ENCODE results near the gene LRRC75A. TPM values are rescaled to one million over a fixed set of nuclear protein-coding genes. Genes with fewer than 3 reads are reported as not detected.

The LRRC75A gene
- polyA plus RNA-seq, 1 donor (not counting 4 experiments of a cell fraction or from before 2014, with no cell fraction given): not detected

- DNase-seq (ENCODE audit: low read depth, low spot score) (no peak), FAIRE-seq (no peak)
- dilution Hi-C loops (cut with MboI; ENCODE audit: extremely low pct_ligation_motif_present, low sequenced_read_pairs): no loop called here
- H3K9me1 ChIP-seq (ENCODE audit: control insufficient read depth, extremely low read depth, insufficient read depth, low read length): no peaks in the 10 kb centered on the region
- H4K20me1 ChIP-seq (ENCODE audit: control insufficient read depth, extremely low read depth, insufficient read depth, low read length): no peaks in the 10 kb centered on the region
- peaks cover 8% of the 10 kb centered on the region for H3K4me1 ChIP-seq (ENCODE audit: control insufficient read depth, extremely low read depth, insufficient read depth, low read length)
- no peak overlapping the region for H2AFZ ChIP-seq (ENCODE audit: control insufficient read depth, low read length)
- no peak overlapping the region for H3K27ac ChIP-seq (ENCODE audit: control insufficient read depth, insufficient read depth, low read length)
- peak; percentile 66 for TF ChIP-seq EZH2 (IDR thresholded peaks at IDR 0.05; ENCODE audit: low read length)
- TF ChIP-seq, protein P1, sequence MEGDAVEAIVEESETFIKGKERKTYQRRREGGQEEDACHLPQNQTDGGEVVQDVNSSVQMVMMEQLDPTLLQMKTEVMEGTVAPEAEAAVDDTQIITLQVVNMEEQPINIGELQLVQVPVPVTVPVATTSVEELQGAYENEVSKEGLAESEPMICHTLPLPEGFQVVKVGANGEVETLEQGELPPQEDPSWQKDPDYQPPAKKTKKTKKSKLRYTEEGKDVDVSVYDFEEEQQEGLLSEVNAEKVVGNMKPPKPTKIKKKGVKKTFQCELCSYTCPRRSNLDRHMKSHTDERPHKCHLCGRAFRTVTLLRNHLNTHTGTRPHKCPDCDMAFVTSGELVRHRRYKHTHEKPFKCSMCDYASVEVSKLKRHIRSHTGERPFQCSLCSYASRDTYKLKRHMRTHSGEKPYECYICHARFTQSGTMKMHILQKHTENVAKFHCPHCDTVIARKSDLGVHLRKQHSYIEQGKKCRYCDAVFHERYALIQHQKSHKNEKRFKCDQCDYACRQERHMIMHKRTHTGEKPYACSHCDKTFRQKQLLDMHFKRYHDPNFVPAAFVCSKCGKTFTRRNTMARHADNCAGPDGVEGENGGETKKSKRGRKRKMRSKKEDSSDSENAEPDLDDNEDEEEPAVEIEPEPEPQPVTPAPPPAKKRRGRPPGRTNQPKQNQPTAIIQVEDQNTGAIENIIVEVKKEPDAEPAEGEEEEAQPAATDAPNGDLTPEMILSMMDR (optimal IDR thresholded peaks at IDR 0.05 in 1 of 3, IDR thresholded peaks at IDR 0.05 in 1 of 3, conservative IDR thresholded peaks at IDR 0.05 in 1 of 3; ENCODE audit: extremely low read depth in 1 of 3, insufficient read depth in 2 of 3, low read length in 3 of 3): no peak
- peaks cover 66% of the 10 kb centered on the region for H3K27me3 ChIP-seq (ENCODE audit: control insufficient read depth, extremely low read depth, insufficient read depth, low read length)
- no peak overlapping the region for H3K4me2 ChIP-seq (ENCODE audit: control insufficient read depth, extremely low read depth, insufficient read depth, low read depth, low read length)
- H3K36me3 ChIP-seq (ENCODE audit: control insufficient read depth in 2 of 2, extremely low read depth in 1 of 2, insufficient read depth in 2 of 2, low read length in 2 of 2): no peaks in the 10 kb centered on the region
- H3K79me2 ChIP-seq (ENCODE audit: control insufficient read depth, insufficient read depth, low read length): no peaks in the 10 kb centered on the region
- no peaks in the 10 kb centered on the region for H3K9me3 ChIP-seq (ENCODE audit: control insufficient read depth, low read depth, low read length)
- no peak overlapping the region for H3K9ac ChIP-seq (ENCODE audit: control insufficient read depth, extremely low read depth, insufficient read depth, low read length)
- H3K4me3 ChIP-seq (ENCODE audit: control insufficient read depth in 2 of 3, extremely low read depth in 1 of 3, insufficient read depth in 2 of 3, low read depth in 1 of 3, low read length in 3 of 3): no peak overlapping the region
These were observed 776 bp downstream of the LRRC75A start for GRCh38 chr17:16491131-16491702.

GRCh38 chr17:16489431-16489830 is 2.6 kb downstream of the LRRC75A start:
- Histone ChIP-seq H3K9ac (ENCODE audit: control insufficient read depth, extremely low read depth, insufficient read depth, low read length) (no peak overlapping the region), H3K4me2 (ENCODE audit: control insufficient read depth, extremely low read depth, insufficient read depth, low read depth, low read length) (no peak overlapping the region), H4K20me1 (ENCODE audit: control insufficient read depth, extremely low read depth, insufficient read depth, low read length) (no peaks in the 10 kb centered on the region), H3K36me3 (ENCODE audit: control insufficient read depth in 2 of 2, extremely low read depth in 1 of 2, insufficient read depth in 2 of 2, low read length in 2 of 2) (no peaks in the 10 kb centered on the region), H3K27me3 (ENCODE audit: control insufficient read depth, extremely low read depth, insufficient read depth, low read length) (peaks cover 59% of the 10 kb centered on the region), H2AFZ (ENCODE audit: control insufficient read depth, low read length) (no peak overlapping the region), H3K27ac (ENCODE audit: control insufficient read depth, insufficient read depth, low read length) (no peak overlapping the region), H3K4me3 (ENCODE audit: control insufficient read depth in 2 of 3, extremely low read depth in 1 of 3, insufficient read depth in 2 of 3, low read depth in 1 of 3, low read length in 3 of 3) (no peak overlapping the region), H3K79me2 (ENCODE audit: control insufficient read depth, insufficient read depth, low read length) (no peaks in the 10 kb centered on the region), H3K4me1 (ENCODE audit: control insufficient read depth, extremely low read depth, insufficient read depth, low read length) (peaks cover 12% of the 10 kb centered on the region), H3K9me1 (ENCODE audit: control insufficient read depth, extremely low read depth, insufficient read depth, low read length) (no peaks in the 10 kb centered on the region), H3K9me3 (ENCODE audit: control insufficient read depth, low read depth, low read length) (no peaks in the 10 kb centered on the region)
- FAIRE-seq (no peak), DNase-seq (ENCODE audit: low read depth, low spot score) (no peak)
- dilution Hi-C loops (cut with MboI; ENCODE audit: extremely low pct_ligation_motif_present, low sequenced_read_pairs): no loop called here
- TF ChIP-seq EZH2 (IDR thresholded peaks at IDR 0.05; ENCODE audit: low read length): no peak
- TF ChIP-seq, protein P1 (optimal IDR thresholded peaks at IDR 0.05 in 1 of 3, IDR thresholded peaks at IDR 0.05 in 1 of 3, conservative IDR thresholded peaks at IDR 0.05 in 1 of 3; ENCODE audit: extremely low read depth in 1 of 3, insufficient read depth in 2 of 3, low read length in 3 of 3): no peak

All from keratinocyte (primary cell).